Sigmoid colon (tissue), 7 donors: ENCODE data around the gene MACF1. TPM values are rescaled to one million over a fixed set of nuclear protein-coding genes. Genes with fewer than 3 reads are reported as not detected.

Source experiments
- DNase-seq: peaks from one replicate; pipeline ENCODE4 v3.0.0-alpha.2; 2019
- H3K27ac ChIP-seq, 4 donors: fragments of 200-600 bp; sonication (generic); one replicate each; pipeline ENCODE4 v1.5.1; 2016 to 2019; ENCODE audit warnings: mild to moderate bottlenecking in 1 of 4
- H3K27me3 ChIP-seq, 3 donors: fragments of 200-600 bp; sonication (generic); one replicate each; pipeline ENCODE4 v1.5.1; 2019; ENCODE audit warnings: mild to moderate bottlenecking in 1 of 3
- H3K36me3 ChIP-seq, 4 donors: fragments of 200-600 bp; sonication (generic); one replicate each; pipeline ENCODE4 v1.5.1; 2016 to 2019
- H3K4me1 ChIP-seq, 4 donors: fragments of 200-600 bp; sonication (generic); one replicate each; pipeline ENCODE4 v1.5.1; 2017 to 2019
- H3K4me3 ChIP-seq, 4 donors: fragments of 200-600 bp; sonication (generic); one replicate each; pipeline ENCODE4 v1.5.1; 2017 to 2019; ENCODE audit warnings: mild to moderate bottlenecking in 2 of 4, moderate library complexity in 1 of 4
- H3K9me3 ChIP-seq, 4 donors: fragments of 200-600 bp in 3 of 4; sonication (generic) in 3 of 4; one replicate each; pipeline versions ENCODE4 v1.5.1 to v1.6.1; 2013 to 2019
- CTCF ChIP-seq, 4 experiments: fragments of 450-650 bp in 3 of 4; fragments of 200-600 bp in 1 of 4; IDR thresholded peaks; one replicate each; pipeline ENCODE4 v1.5.1; 2016 to 2019; ENCODE audit warnings: antibody characterized with exemption in 4 of 4, mild to moderate bottlenecking in 3 of 4, moderate library complexity in 2 of 4
- EP300 ChIP-seq, 4 donors: sonication (generic); formaldehyde crosslinking; IDR thresholded peaks; one replicate each; pipeline ENCODE4 v1.6.1; 2017; ENCODE audit warnings: antibody characterized with exemption in 4 of 4
- POLR2A ChIP-seq, 2 donors: fragments of 450-650 bp; IDR thresholded peaks; one replicate each; pipeline ENCODE4 v1.6.1; 2016; ENCODE audit warnings: antibody characterized with exemption in 2 of 2, mild to moderate bottlenecking in 2 of 2, moderate library complexity in 2 of 2
- POLR2AphosphoS5 ChIP-seq, 4 donors: sonication (generic); formaldehyde crosslinking; IDR thresholded peaks; one replicate each; pipeline ENCODE4 v1.6.1; 2017; ENCODE audit warnings: antibody characterized with exemption in 4 of 4
- WGBS, 2 donors: extraction: QIAGEN DNeasy Blood & Tissue Kit; methylation state at CpG; one replicate each; pipeline ENCODE4 v1.1.7; 2013; 5-methylcytosine and 5-hydroxymethylcytosine counted together
- intact Hi-C: fragments of 100-400 bp; cut with DNase I; formaldehyde crosslinking; loops from one replicate; pipeline ENCODE4 v1.15.1; 2023
- polyA plus RNA-seq, 3 donors: library from polyadenylated mRNA; stranded (reverse); fragments of 200-250 nt; gene quantifications; one replicate each; pipeline ENCODE4 v1.2.3, GENCODE V29; 2013
- total RNA-seq, 4 donors: library from RNA; depleted of rRNA; stranded (reverse); fragments of >200 nt; gene quantifications; one replicate each; pipeline ENCODE4 v1.1.0, GENCODE V29; 2016
- donor health status: healthy with polysubstance abuse.
- donor health status: Bipolar disorder and iron deficiency.
- donor health status: healthy.

The MACF1 gene
- total and polyA plus RNA-seq, 7 donors = 16.0 to 657 (median 292) TPM

GRCh38 chr1:39288735-39289465 lies 84.4 kb downstream of the MACF1 start:
- 95 to 98% methylated on average over 5 of the region's 5 CpGs for WGBS, 2 donors
- no peak overlapping the region for H3K27ac ChIP-seq
- no peak for DNase-seq
- TF ChIP-seq CTCF (IDR thresholded peaks at IDR 0.05) = no peak
- no peak for TF ChIP-seq POLR2A (IDR thresholded peaks at IDR 0.05)
- TF ChIP-seq EP300 (IDR thresholded peaks at IDR 0.05) = no peak
- no peak for TF ChIP-seq POLR2AphosphoS5 (IDR thresholded peaks at IDR 0.05)
- no peaks in the 10 kb centered on the region for H3K27me3 ChIP-seq
- no peaks in the 10 kb centered on the region for H3K9me3 ChIP-seq
- intact Hi-C loops = no loop called here
- peaks cover 0 to 14% (median 6%) of the 10 kb centered on the region in 4 donors for H3K4me1 ChIP-seq
- H3K4me3 ChIP-seq = no peak overlapping the region
- peaks cover 22 to 85% (median 65%) of the 10 kb centered on the region in 4 donors for H3K36me3 ChIP-seq

- no peak for DNase-seq
- H3K4me3 ChIP-seq = no peak overlapping the region
- H3K4me1 ChIP-seq = peaks cover 0 to 40% (median 33%) of the 10 kb centered on the region in 4 donors
- no peak for TF ChIP-seq EP300 (IDR thresholded peaks at IDR 0.05)
- TF ChIP-seq CTCF (IDR thresholded peaks at IDR 0.05) = no peak
- TF ChIP-seq POLR2AphosphoS5 (IDR thresholded peaks at IDR 0.05) = no peak
- no peak for TF ChIP-seq POLR2A (IDR thresholded peaks at IDR 0.05)
- H3K36me3 ChIP-seq = peaks cover 10 to 81% (median 46%) of the 10 kb centered on the region in 4 donors
- no peaks in the 10 kb centered on the region for H3K27me3 ChIP-seq
- H3K9me3 ChIP-seq = no peaks in the 10 kb centered on the region
- intact Hi-C loops = no loop called here
- 39 to 80% methylated on average over 1 of the region's 1 CpG for WGBS, 2 donors
- H3K27ac ChIP-seq = no peak overlapping the region
Observed at GRCh38 chr1:39292401-39292800, 87.9 kb downstream of the MACF1 start.

GRCh38 chr1:39293375-39294070 lies 89.0 kb downstream of the MACF1 start:
- TF ChIP-seq EP300 (IDR thresholded peaks at IDR 0.05) = no peak
- TF ChIP-seq POLR2AphosphoS5 (IDR thresholded peaks at IDR 0.05) = no peak
- no peak for TF ChIP-seq CTCF (IDR thresholded peaks at IDR 0.05)
- no peak for TF ChIP-seq POLR2A (IDR thresholded peaks at IDR 0.05)
- Histone ChIP-seq H3K4me3 (no peak overlapping the region), H3K27me3 (no peaks in the 10 kb centered on the region), H3K27ac (peak overlapping the region in 2 of 4 donors; percentile 66 to 67), H3K4me1 (peaks cover 0 to 45% (median 36%) of the 10 kb centered on the region in 4 donors), H3K9me3 (no peaks in the 10 kb centered on the region), H3K36me3 (peaks cover 7 to 77% (median 40%) of the 10 kb centered on the region in 4 donors)
- WGBS, 2 donors = 47 to 78% methylated on average over 3 of the region's 3 CpGs
- intact Hi-C loops = no loop called here
- no peak for DNase-seq

GRCh38 chr1:39294531-39294930 lies 90.0 kb downstream of the MACF1 start:
- Histone ChIP-seq H3K27me3 (no peaks in the 10 kb centered on the region), H3K4me3 (no peak overlapping the region), H3K27ac (peak overlapping the region; percentile 37 to 67 (median 54)), H3K36me3 (peaks cover 7 to 78% (median 39%) of the 10 kb centered on the region in 4 donors), H3K9me3 (no peaks in the 10 kb centered on the region), H3K4me1 (peaks cover 0 to 45% (median 36%) of the 10 kb centered on the region in 4 donors)
- no peak for TF ChIP-seq CTCF (IDR thresholded peaks at IDR 0.05)
- no peak for TF ChIP-seq POLR2AphosphoS5 (IDR thresholded peaks at IDR 0.05)
- TF ChIP-seq EP300 (IDR thresholded peaks at IDR 0.05) = no peak
- TF ChIP-seq POLR2A (IDR thresholded peaks at IDR 0.05) = no peak
- no peak for DNase-seq
- intact Hi-C loops = no loop called here
- 95% methylated on average over 1 of the region's 1 CpG for WGBS, 2 donors
